GM18502 (cell line): Measurements from ENCODE around the gene RNF207.

Source experiments
- ATAC-seq: cut with Tn5 transposase; IDR thresholded peaks from one replicate; pipeline ENCODE4 v1.9.1; 2021; ENCODE audit warnings: mild to moderate bottlenecking; ENCODE audit not compliant: unreplicated experiment, poor library complexity

Gene RNF207

GRCh38 chr1:6262555-6263420 is 56.9 kb downstream of the RNF207 start:
- ATAC-seq: no peak

- ATAC-seq: no peak
These were observed 57.8 kb downstream of the RNF207 start for GRCh38 chr1:6263716-6264115.

- ATAC-seq: no peak
These were observed 59.2 kb downstream of the RNF207 start for GRCh38 chr1:6265151-6265550.

DNA sequence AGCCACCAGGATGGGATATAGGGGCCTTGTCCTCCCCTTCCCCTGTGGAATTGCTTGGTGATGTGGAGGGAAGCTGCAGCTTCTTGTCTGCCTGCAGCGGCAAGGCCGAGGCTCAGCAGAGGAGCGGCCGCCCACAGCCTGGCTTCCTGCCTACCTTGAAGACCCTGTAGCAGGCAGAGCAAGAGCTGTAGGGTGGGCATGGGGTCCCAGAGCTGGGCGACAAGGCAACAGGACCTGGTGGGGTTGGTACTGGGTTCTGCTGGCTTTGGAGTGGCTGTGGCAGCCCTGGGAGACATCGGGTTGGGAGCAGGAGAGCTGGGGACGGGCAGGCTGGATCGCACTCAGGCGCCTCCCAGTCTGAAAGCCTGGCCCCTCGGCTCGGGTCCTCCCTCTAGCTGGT is 60.7 kb downstream of the RNF207 start:
- no peak for ATAC-seq

DNA sequence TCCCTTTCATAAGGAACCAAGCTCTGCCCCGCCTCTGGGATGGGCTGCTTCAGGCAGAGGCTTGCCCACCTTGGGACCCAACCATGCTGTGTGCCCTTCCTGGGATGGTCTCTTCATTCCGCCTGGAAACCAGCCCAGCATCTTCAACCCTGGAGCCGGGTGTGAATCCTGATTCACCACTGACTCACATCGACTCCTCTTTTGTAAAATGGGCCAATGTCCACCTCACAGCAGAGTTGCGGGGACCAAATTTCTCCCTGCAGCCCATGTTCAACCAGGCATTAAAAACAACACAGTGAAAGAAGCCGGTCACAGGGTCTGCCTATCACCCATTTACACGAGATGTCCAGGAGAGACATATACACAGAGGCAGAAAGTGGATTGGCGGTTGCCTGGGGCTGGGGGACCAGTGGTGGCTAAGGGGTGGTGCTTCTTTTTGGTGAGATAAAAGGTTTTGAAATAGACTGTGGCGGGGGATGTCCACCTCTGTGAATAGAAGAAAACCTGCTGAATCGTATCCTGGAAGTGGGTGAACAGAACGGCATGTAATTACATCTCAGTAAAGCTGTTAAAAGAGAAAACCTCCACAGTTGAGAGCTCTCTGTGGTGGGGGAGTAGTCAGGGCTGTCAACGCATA is 61.9 kb downstream of the RNF207 start:
- ATAC-seq: no peak

DNA sequence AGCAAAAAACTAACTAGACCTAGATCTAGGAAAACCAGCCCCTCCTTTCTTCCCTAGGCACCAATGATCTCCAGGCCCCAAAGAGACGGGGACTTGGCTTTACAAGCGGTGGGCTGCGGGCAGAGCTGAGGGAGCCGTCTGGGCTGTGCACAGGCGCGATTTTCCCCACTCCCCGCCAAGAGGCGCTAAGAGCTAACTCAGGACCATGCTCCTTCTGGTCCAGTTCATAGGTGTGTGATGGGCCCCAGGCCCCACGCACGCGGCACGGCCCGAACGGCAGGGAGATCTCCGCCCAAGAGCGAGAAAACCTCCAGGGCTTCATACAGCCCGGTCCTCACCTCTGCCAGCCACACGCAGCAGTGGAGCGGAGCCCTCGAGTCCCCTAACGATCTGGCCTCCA is 62.5 kb downstream of the RNF207 start:
- ATAC-seq: no peak

- no peak for ATAC-seq
These were observed 63.4 kb downstream of the RNF207 start for GRCh38 chr1:6269296-6269695.

GRCh38 chr1:6269720-6270400 is 63.9 kb downstream of the RNF207 start:
- ATAC-seq: no peak

DNA sequence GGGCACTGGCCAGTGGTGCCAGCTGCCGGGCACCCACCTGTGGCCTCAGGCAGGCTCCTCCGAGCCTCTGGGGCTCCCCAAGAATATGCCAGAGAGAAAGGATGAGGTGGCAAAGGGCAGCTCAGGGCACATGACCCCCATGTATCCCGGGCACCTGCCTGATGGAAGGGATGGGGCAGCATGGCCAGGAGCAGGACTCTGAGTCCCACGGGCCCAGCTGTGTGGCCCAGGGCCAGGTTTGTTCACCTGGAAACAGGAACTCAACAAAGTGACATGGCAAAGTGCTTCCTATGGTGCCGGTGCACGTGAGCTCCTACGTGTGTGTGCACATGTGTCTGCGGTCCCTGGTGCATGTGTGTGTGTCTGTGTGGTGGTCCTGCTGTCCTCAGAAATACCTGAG is 64.5 kb downstream of the RNF207 start:
- ATAC-seq: no peak
